Measurements from ENCODE around the gene ASTN2. TPM values are rescaled to one million over a fixed set of nuclear protein-coding genes. Genes with fewer than 3 reads are reported as not detected.

The ASTN2 gene
- total and polyA plus RNA-seq, 4 donors, result 0.57 to 2.9 (median 1.4) TPM

- DNase-seq (ENCODE audit: low spot score), result no peak
- H3K4me3 ChIP-seq (ENCODE audit: low read depth in 1 of 3, low read length in 3 of 3), result no peak overlapping the region
- no peak overlapping the region for H3K9ac ChIP-seq (ENCODE audit: low read depth in 1 of 2, low read length in 2 of 2)
- H3K27me3 ChIP-seq (ENCODE audit: control insufficient read depth in 4 of 4, insufficient read depth in 4 of 4, low read length in 3 of 4), result peaks cover 0 to 7% (median 0%) of the 10 kb centered on the region in 4 donors
- H3K4me1 ChIP-seq (ENCODE audit: control insufficient read depth in 4 of 4, insufficient read depth in 4 of 4, low read length in 3 of 4), result no peaks in the 10 kb centered on the region
- WGBS, result 59% methylated on average over 7 of the region's 7 CpGs
- H3K9me3 ChIP-seq (ENCODE audit: control insufficient read depth in 4 of 4, low read length in 3 of 4), result peaks cover 0 to 2% (median 0%) of the 10 kb centered on the region in 4 donors
- H3K36me3 ChIP-seq (ENCODE audit: control insufficient read depth in 4 of 4, insufficient read depth in 3 of 4, low read depth in 1 of 4, low read length in 3 of 4), result no peaks in the 10 kb centered on the region
- no peak overlapping the region for H3K27ac ChIP-seq (ENCODE audit: low read depth in 1 of 2, low read length in 2 of 2)
- TF ChIP-seq FOXA2 (IDR thresholded peaks at IDR 0.05) (no peak), FOXA1 (IDR thresholded peaks at IDR 0.05) (no peak), HNF4A (conservative IDR thresholded peaks at IDR 0.05) (no peak), TAF1 (conservative IDR thresholded peaks at IDR 0.05) (no peak), GABPA (IDR thresholded peaks at IDR 0.05 in 1 of 2, conservative IDR thresholded peaks at IDR 0.05 in 1 of 2) (no peak), HNF4G (IDR thresholded peaks at IDR 0.05) (no peak), CTCF (IDR thresholded peaks at IDR 0.05; ENCODE audit: low read depth, low read length, missing input control) (no peak), REST (IDR thresholded peaks at IDR 0.05) (no peak), YY1 (IDR thresholded peaks at IDR 0.05) (no peak), EGR1 (IDR thresholded peaks at IDR 0.05; ENCODE audit: low read depth in 2 of 2) (no peak), RAD21 (IDR thresholded peaks at IDR 0.05) (no peak), NR2F2 (IDR thresholded peaks at IDR 0.05) (no peak), SP1 (IDR thresholded peaks at IDR 0.05) (no peak), RXRA (IDR thresholded peaks at IDR 0.05) (no peak), JUND (IDR thresholded peaks at IDR 0.05) (no peak), MAX (IDR thresholded peaks at IDR 0.05) (no peak)
- TF ChIP-seq, protein P1, sequence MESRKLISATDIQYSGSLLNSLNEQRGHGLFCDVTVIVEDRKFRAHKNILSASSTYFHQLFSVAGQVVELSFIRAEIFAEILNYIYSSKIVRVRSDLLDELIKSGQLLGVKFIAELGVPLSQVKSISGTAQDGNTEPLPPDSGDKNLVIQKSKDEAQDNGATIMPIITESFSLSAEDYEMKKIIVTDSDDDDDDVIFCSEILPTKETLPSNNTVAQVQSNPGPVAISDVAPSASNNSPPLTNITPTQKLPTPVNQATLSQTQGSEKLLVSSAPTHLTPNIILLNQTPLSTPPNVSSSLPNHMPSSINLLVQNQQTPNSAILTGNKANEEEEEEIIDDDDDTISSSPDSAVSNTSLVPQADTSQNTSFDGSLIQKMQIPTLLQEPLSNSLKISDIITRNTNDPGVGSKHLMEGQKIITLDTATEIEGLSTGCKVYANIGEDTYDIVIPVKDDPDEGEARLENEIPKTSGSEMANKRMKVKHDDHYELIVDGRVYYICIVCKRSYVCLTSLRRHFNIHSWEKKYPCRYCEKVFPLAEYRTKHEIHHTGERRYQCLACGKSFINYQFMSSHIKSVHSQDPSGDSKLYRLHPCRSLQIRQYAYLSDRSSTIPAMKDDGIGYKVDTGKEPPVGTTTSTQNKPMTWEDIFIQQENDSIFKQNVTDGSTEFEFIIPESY (IDR thresholded peaks at IDR 0.05), result no peak
- TF ChIP-seq, protein P2, sequence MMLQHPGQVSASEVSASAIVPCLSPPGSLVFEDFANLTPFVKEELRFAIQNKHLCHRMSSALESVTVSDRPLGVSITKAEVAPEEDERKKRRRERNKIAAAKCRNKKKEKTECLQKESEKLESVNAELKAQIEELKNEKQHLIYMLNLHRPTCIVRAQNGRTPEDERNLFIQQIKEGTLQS (IDR thresholded peaks at IDR 0.05), result no peak
Measured at GRCh38 chr9:116843863-116844620, 570.8 kb downstream of the ASTN2 start.

Data from liver (tissue), 9 donors.